ENCODE measurements around the gene ZNF487. TPM values are rescaled to one million over a fixed set of nuclear protein-coding genes. Genes with fewer than 3 reads are reported as not detected.
A peak's percentile ranks its signal among the peaks of the same experiment; 100 is the strongest.

Gene ZNF487
- total and polyA plus RNA-seq, 2 of the 13 experiments (the other 11 are each of a cell fraction or from before 2014, with no cell fraction given): 7.4 to 8.8 TPM

- TF ChIP-seq ATF7 (IDR thresholded peaks at IDR 0.05) (no peak), ATF7 (CRISPR knock-in tag; IDR thresholded peaks at IDR 0.05) (no peak), IKZF5 (CRISPR knock-in tag; IDR thresholded peaks at IDR 0.05) (no peak), MXD4 (CRISPR knock-in tag; IDR thresholded peaks at IDR 0.05) (peak; percentile 86), ARID4A (CRISPR knock-in tag; IDR thresholded peaks at IDR 0.05; ENCODE audit: borderline replicate concordance) (peak; percentile 84; the same call in 1 of the 2 replicates), IRF2 (CRISPR knock-in tag; IDR thresholded peaks at IDR 0.05) (peak; percentile 54; the same call in 1 of the 2 replicates), KLF13 (CRISPR knock-in tag; IDR thresholded peaks at IDR 0.05) (no peak), ZNF558 (CRISPR knock-in tag; IDR thresholded peaks at IDR 0.05; ENCODE audit: borderline replicate concordance) (no peak), NR3C1 (CRISPR knock-in tag; IDR thresholded peaks at IDR 0.05) (no peak), SP140L (CRISPR knock-in tag; IDR thresholded peaks at IDR 0.05; ENCODE audit: borderline replicate concordance) (no peak), NR2C2 (CRISPR knock-in tag; IDR thresholded peaks at IDR 0.05; ENCODE audit: borderline replicate concordance) (no peak), ZMAT3 (CRISPR knock-in tag; conservative IDR thresholded peaks at IDR 0.05) (no peak; the same call in 1 of the 2 replicates), NFRKB (IDR thresholded peaks at IDR 0.05) (no peak), SAFB2 (CRISPR knock-in tag; IDR thresholded peaks at IDR 0.05; ENCODE audit: borderline replicate concordance, low read depth) (no peak), CENPBD1 (CRISPR knock-in tag; IDR thresholded peaks at IDR 0.05; ENCODE audit: borderline replicate concordance, low read depth) (no peak), ZNF121 (CRISPR knock-in tag; IDR thresholded peaks at IDR 0.05) (0 out of 2 replicates have a peak, but pooled peaks have one; percentile 22), ZNF329 (CRISPR knock-in tag; IDR thresholded peaks at IDR 0.05; ENCODE audit: low read depth) (no peak), RBM22 (optimal IDR thresholded peaks at IDR 0.05; ENCODE audit: low read length) (peak; percentile 81), XRCC5 (optimal IDR thresholded peaks at IDR 0.05; ENCODE audit: low read length) (no peak), TCF7 (IDR thresholded peaks at IDR 0.05; ENCODE audit: low read depth) (0 out of 2 replicates have a peak, but pooled peaks have one; percentile 22), ZFP36L1 (CRISPR knock-in tag; IDR thresholded peaks at IDR 0.05) (0 out of 2 replicates have a peak, but pooled peaks have one; percentile 19), KLF6 (CRISPR knock-in tag; IDR thresholded peaks at IDR 0.05) (peak; percentile 89), HOXA9 (CRISPR knock-in tag; IDR thresholded peaks at IDR 0.05; ENCODE audit: borderline replicate concordance) (no peak), LBX2 (CRISPR knock-in tag; IDR thresholded peaks at IDR 0.05; ENCODE audit: borderline replicate concordance) (no peak), TAF15 (IDR thresholded peaks at IDR 0.05; ENCODE audit: low read depth, low read length, poor library complexity, severe bottlenecking) (no peak)
Observed at GRCh38 chr10:43407576-43408330, 29.2 kb upstream of the ZNF487 start (continued).

All from HepG2 (cell line).